Trophoblast cell (in vitro differentiated cells and primary cell): Measurements from ENCODE around the gene PRAMEF17.
"Not testable (repeated sequence)": the region's sequence is repeated elsewhere in the genome, so short reads cannot be mapped to it uniquely, and the experiment has no call there.

Source experiments
- DNase-seq, 2 donors: peaks; one replicate each; pipeline ENCODE4 v3.0.0-alpha.2; 2016
- H2AFZ ChIP-seq: 2 replicates; pipeline ENCODE4 v1.6.1; 2013; ENCODE audit warnings: low read length, moderate library complexity, mild to moderate bottlenecking; ENCODE audit not compliant: insufficient read depth, poor library complexity
- H2AK5ac ChIP-seq: 2 replicates; pipeline ENCODE4 v1.6.1; 2013; ENCODE audit warnings: mild to moderate bottlenecking, low read length
- H2BK120ac ChIP-seq: 2 replicates; pipeline ENCODE4 v1.6.1; 2013; ENCODE audit warnings: low read length, mild to moderate bottlenecking, moderate library complexity; ENCODE audit not compliant: insufficient read depth, poor library complexity
- H2BK12ac ChIP-seq: 2 replicates; pipeline ENCODE4 v1.6.1; 2013; ENCODE audit warnings: mild to moderate bottlenecking, low read length, moderate library complexity
- H2BK5ac ChIP-seq: 2 replicates; pipeline ENCODE4 v1.6.1; 2013; ENCODE audit warnings: low read length, low read depth, moderate library complexity, mild to moderate bottlenecking; ENCODE audit not compliant: poor library complexity
- H3K14ac ChIP-seq: 2 replicates; pipeline ENCODE4 v1.6.1; 2013; ENCODE audit warnings: mild to moderate bottlenecking, low read length
- H3K18ac ChIP-seq: 2 replicates; pipeline ENCODE4 v1.6.1; 2013; ENCODE audit warnings: mild to moderate bottlenecking, low read length
- H3K23ac ChIP-seq: 2 replicates; pipeline ENCODE4 v1.6.1; 2013; ENCODE audit warnings: low read length
- H3K27ac ChIP-seq: 2 replicates; pipeline ENCODE4 v1.5.1; 2013; ENCODE audit warnings: low read depth, mild to moderate bottlenecking, inconsistent platforms, low read length, moderate library complexity
- H3K27me3 ChIP-seq: 2 replicates; pipeline ENCODE4 v1.6.1; 2013; ENCODE audit warnings: inconsistent platforms, mild to moderate bottlenecking, low read length, moderate library complexity; ENCODE audit not compliant: insufficient read depth
- H3K36me3 ChIP-seq, 2 experiments: 1 replicate in 1 of 2; 2 replicates in 1 of 2; pipeline ENCODE4 v1.6.1; 2013; ENCODE audit warnings: low read length in 2 of 2, mild to moderate bottlenecking in 2 of 2, moderate library complexity in 1 of 2; ENCODE audit not compliant: insufficient read depth in 2 of 2, control insufficient read depth in 1 of 2
- H3K4ac ChIP-seq: 2 replicates; pipeline ENCODE4 v1.6.1; 2013; ENCODE audit warnings: low read depth, mild to moderate bottlenecking, low read length, moderate library complexity
- H3K4me1 ChIP-seq, 2 experiments: 1 replicate in 1 of 2; 2 replicates in 1 of 2; pipeline ENCODE4 v1.6.1; 2013; ENCODE audit warnings: low read length in 2 of 2, mild to moderate bottlenecking in 2 of 2, moderate library complexity in 1 of 2; ENCODE audit not compliant: insufficient read depth in 2 of 2, control insufficient read depth in 1 of 2
- H3K4me2 ChIP-seq: 2 replicates; pipeline ENCODE4 v1.6.1; 2013; ENCODE audit warnings: inconsistent platforms, mild to moderate bottlenecking, low read length, moderate library complexity
- H3K4me3 ChIP-seq: 2 replicates; pipeline ENCODE4 v1.5.1; 2013; ENCODE audit warnings: mild to moderate bottlenecking, low read depth, low read length, inconsistent platforms
- H3K79me1 ChIP-seq: one replicate; pipeline ENCODE4 v1.6.1; 2013; ENCODE audit warnings: low read length
- H3K79me2 ChIP-seq: 2 replicates; pipeline ENCODE4 v1.6.1; 2013; ENCODE audit warnings: low read length, mild to moderate bottlenecking; ENCODE audit not compliant: control insufficient read depth, insufficient read depth, poor library complexity
- H3K9ac ChIP-seq: 2 replicates; pipeline ENCODE4 v1.6.1; 2013; ENCODE audit warnings: mild to moderate bottlenecking, low read length
- H3K9me3 ChIP-seq: 2 replicates; pipeline ENCODE4 v1.6.1; 2013; ENCODE audit warnings: low read depth, mild to moderate bottlenecking, control low read depth, inconsistent platforms, low read length; ENCODE audit not compliant: insufficient read depth
- H4K12ac ChIP-seq: 2 replicates; pipeline ENCODE4 v1.6.1; 2013; ENCODE audit warnings: low read depth, mild to moderate bottlenecking, low read length, moderate library complexity
- H4K8ac ChIP-seq: 2 replicates; pipeline ENCODE4 v1.6.1; 2013; ENCODE audit warnings: low read depth, mild to moderate bottlenecking, low read length, moderate library complexity
- H4K91ac ChIP-seq: one replicate; pipeline ENCODE4 v1.6.1; 2013; ENCODE audit warnings: low read depth, mild to moderate bottlenecking, low read length, moderate library complexity
- WGBS: extraction: QIAGEN DNeasy Blood & Tissue Kit; methylation state at CpG from one replicate; pipeline ENCODE4 v1.1.7; 2013; ENCODE audit warnings: missing lambda C conversion rate; ENCODE audit not compliant: insufficient read length, insufficient coverage; ENCODE audit errors: extremely low coverage; 5-methylcytosine and 5-hydroxymethylcytosine counted together

Gene PRAMEF17

DNA sequence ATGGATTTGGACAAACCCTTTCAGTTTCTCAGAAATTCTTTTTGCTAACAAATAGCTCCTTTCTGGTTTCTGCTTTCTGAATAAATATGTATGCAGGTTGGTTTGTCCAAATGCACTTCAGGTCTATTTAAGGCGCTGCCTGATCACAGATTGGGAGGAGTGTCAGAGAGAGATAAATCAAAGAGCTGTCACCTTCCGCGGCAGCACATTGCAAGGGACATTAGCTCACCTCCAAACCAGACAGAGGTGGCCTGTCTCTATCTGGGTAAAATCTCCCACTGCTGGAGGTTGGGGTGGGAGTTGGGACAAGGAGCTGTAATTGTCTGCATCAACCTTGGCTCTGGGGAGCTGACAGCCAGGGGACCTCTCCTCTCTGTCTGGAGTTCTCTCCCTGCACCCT, 46.0 kb downstream of the PRAMEF17 start:
- no peak for DNase-seq
- H3K4me2 ChIP-seq: no peak overlapping the region
- WGBS: no CpG with 5 or more reads among the region's 3 CpGs

DNA sequence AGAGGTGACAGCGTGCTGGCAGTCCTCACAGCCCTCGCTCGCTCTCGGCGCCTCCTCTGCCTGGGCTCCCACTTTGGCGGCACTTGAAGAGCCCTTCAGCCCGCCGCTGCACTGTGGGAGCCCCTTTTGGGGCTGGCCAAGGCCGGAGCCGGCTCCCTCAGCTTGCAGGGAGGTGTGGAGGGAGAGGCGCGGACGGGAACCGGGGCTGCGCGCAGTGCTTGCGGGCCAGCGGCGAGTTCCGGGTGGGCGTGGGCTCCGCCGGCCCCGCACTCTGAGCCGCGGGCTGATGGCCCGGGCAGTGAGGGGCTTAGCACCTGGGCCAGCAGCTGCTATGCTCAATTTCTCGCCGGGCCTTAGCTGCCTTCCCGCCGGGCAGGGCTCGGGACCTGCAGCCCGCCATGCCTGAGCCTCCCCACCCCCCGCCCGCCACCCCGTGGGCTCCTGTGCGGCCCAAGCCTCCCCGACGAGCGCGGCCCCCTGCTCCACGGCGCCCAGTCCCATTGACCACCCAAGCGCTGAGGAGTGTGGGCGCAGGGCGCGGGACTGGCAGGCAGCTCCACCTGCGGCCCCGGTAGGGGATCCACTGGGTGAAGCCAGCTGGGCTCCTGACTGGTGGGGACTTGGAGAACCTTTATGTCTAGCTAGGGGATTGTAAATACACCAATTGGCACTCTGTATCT, 49.8 kb downstream of the PRAMEF17 start:
- not testable (repeated sequence) for H3K18ac ChIP-seq, H3K4ac ChIP-seq, H2BK5ac ChIP-seq, H3K23ac ChIP-seq, DNase-seq, H3K4me3 ChIP-seq, H2BK12ac ChIP-seq, H3K9ac ChIP-seq, H3K27me3 ChIP-seq, H3K14ac ChIP-seq, H2AFZ ChIP-seq, H4K12ac ChIP-seq, H2BK120ac ChIP-seq, H3K79me2 ChIP-seq, H3K27ac ChIP-seq, H3K79me1 ChIP-seq, H4K8ac ChIP-seq, H4K91ac ChIP-seq, H3K4me1 ChIP-seq, H3K4me2 ChIP-seq, H3K36me3 ChIP-seq, H2AK5ac ChIP-seq
- WGBS: no CpG with 5 or more reads among the region's 49 CpGs
- peaks cover 38% of the 10 kb centered on the region for H3K9me3 ChIP-seq

More for the DNA sequence above, 46.0 kb downstream of the PRAMEF17 start:
- Histone ChIP-seq H3K79me2 (no peaks in the 10 kb centered on the region), H3K4me3 (no peak overlapping the region), H3K27me3 (no peaks in the 10 kb centered on the region), H3K36me3 (no peaks in the 10 kb centered on the region), H4K8ac (no peak overlapping the region), H3K4me1 (no peaks in the 10 kb centered on the region), H3K18ac (no peak overlapping the region), H2BK120ac (no peak overlapping the region), H3K9me3 (peaks cover 37% of the 10 kb centered on the region), H4K12ac (no peak overlapping the region), H2AK5ac (no peak overlapping the region), H3K79me1 (no peaks in the 10 kb centered on the region), H4K91ac (no peak overlapping the region), H3K27ac (no peak overlapping the region), H3K14ac (no peak overlapping the region), H2BK12ac (no peak overlapping the region), H3K4ac (no peak overlapping the region), H3K9ac (no peak overlapping the region), H3K23ac (no peak overlapping the region), H2BK5ac (no peak overlapping the region), H2AFZ (no peak overlapping the region)
